CD14-positive monocyte (primary cell): ENCODE measurements around the gene OLFML2B. TPM values are rescaled to one million over a fixed set of nuclear protein-coding genes. Genes with fewer than 3 reads are reported as not detected.

ENCODE experiments used
- DNase-seq, 3 donors: peaks; one replicate each; pipeline ENCODE4 v3.0.0-alpha.2; 2011 to 2022
- H2AFZ ChIP-seq: 2 replicates; pipeline ENCODE4 v1.6.0; 2012; ENCODE audit warnings: mild to moderate bottlenecking, low read depth, low read length, inconsistent platforms; ENCODE audit not compliant: insufficient read depth, poor library complexity, severe bottlenecking
- H3K27ac ChIP-seq, 2 donors: 1 replicate in 1 of 2; 2 replicates in 1 of 2; pipeline ENCODE4 v1.5.1; 2012 to 2013; ENCODE audit warnings: low read length in 2 of 2, control low read depth in 1 of 2, inconsistent platforms in 1 of 2, low read depth in 1 of 2, mild to moderate bottlenecking in 1 of 2
- H3K27me3 ChIP-seq, 2 donors: one replicate each; pipeline versions ENCODE4 v1.6.0 to v1.6.1; 2011 to 2013; ENCODE audit warnings: low read length in 2 of 2; ENCODE audit not compliant: control insufficient read depth in 2 of 2, insufficient read depth in 2 of 2
- H3K36me3 ChIP-seq, 2 donors: replicated peaks in 1 of 2; 1 replicate in 1 of 2; 2 replicates in 1 of 2; pipeline versions ENCODE4 v1.5.1 to v1.6.1; 2012 to 2013; ENCODE audit warnings: low read length in 2 of 2, control low read depth in 1 of 2, inconsistent platforms in 1 of 2, mild to moderate bottlenecking in 1 of 2; ENCODE audit not compliant: insufficient read depth in 2 of 2, control insufficient read depth in 1 of 2
- H3K4me1 ChIP-seq, 2 donors: 1 replicate in 1 of 2; 2 replicates in 1 of 2; pipeline versions ENCODE4 v1.5.1 to v1.6.1; 2012 to 2013; ENCODE audit warnings: low read length in 2 of 2, control low read depth in 1 of 2, inconsistent platforms in 1 of 2, mild to moderate bottlenecking in 1 of 2, moderate library complexity in 1 of 2; ENCODE audit not compliant: insufficient read depth in 2 of 2, control insufficient read depth in 1 of 2
- H3K4me2 ChIP-seq: replicated peaks from 2 replicates; pipeline ENCODE3; 2012; ENCODE audit warnings: low read length, moderate library complexity, mild to moderate bottlenecking; ENCODE audit not compliant: poor library complexity, severe bottlenecking; ENCODE audit errors: extremely low read depth
- H3K4me3 ChIP-seq, 3 experiments: fragments of 200-600 bp in 1 of 3; sonication (generic) in 1 of 3; replicated peaks in 1 of 3; 1 replicate in 2 of 3; 2 replicates in 1 of 3; pipeline ENCODE4 v1.5.1; 2011 to 2013; ENCODE audit warnings: low read length in 3 of 3, mild to moderate bottlenecking in 3 of 3, control low read depth in 2 of 3, low read depth in 2 of 3, inconsistent platforms in 1 of 3, moderate library complexity in 1 of 3
- H3K79me2 ChIP-seq: 2 replicates; pipeline ENCODE4 v1.6.0; 2012; ENCODE audit warnings: mild to moderate bottlenecking, control low read depth, inconsistent platforms, low read length, moderate library complexity; ENCODE audit not compliant: insufficient read depth
- H3K9ac ChIP-seq: 2 replicates; pipeline ENCODE4 v1.6.0; 2017; ENCODE audit warnings: low read length, mild to moderate bottlenecking; ENCODE audit not compliant: insufficient read depth, poor library complexity, severe bottlenecking
- H3K9me3 ChIP-seq, 2 donors: replicated peaks in 1 of 2; 1 replicate in 1 of 2; 2 replicates in 1 of 2; pipeline versions ENCODE4 v1.5.1 to v1.6.1; 2012 to 2013; ENCODE audit warnings: low read length in 2 of 2, control low read depth in 1 of 2; ENCODE audit not compliant: control insufficient read depth in 1 of 2, insufficient read depth in 1 of 2
- H4K20me1 ChIP-seq: 2 replicates; pipeline ENCODE4 v1.6.0; 2012; ENCODE audit warnings: mild to moderate bottlenecking, low read length, control low read depth, moderate library complexity; ENCODE audit not compliant: insufficient read depth
- H3K27ac Mint-ChIP-seq, 7 donors: one replicate each; pipeline ENCODE4 v1.8.0; 2020; ENCODE audit warnings: mild to moderate bottlenecking in 7 of 7, mixed read lengths in 7 of 7, moderate library complexity in 6 of 7, inconsistent platforms in 2 of 7
- H3K27me3 Mint-ChIP-seq, 3 donors: one replicate each; pipeline ENCODE4 v1.8.0; 2021 to 2022; ENCODE audit warnings: low read depth in 3 of 3, mild to moderate bottlenecking in 3 of 3, mixed read lengths in 3 of 3, moderate library complexity in 3 of 3, inconsistent platforms in 1 of 3
- H3K36me3 Mint-ChIP-seq, 2 donors: one replicate each; pipeline ENCODE4 v1.8.0; 2020; ENCODE audit warnings: mixed read lengths in 2 of 2, inconsistent platforms in 1 of 2, mild to moderate bottlenecking in 1 of 2
- H3K4me1 Mint-ChIP-seq: one replicate; pipeline ENCODE4 v1.8.0; 2020; ENCODE audit warnings: mild to moderate bottlenecking, mixed read lengths
- H3K4me3 Mint-ChIP-seq, 2 donors: one replicate each; pipeline ENCODE4 v1.8.0; 2020; ENCODE audit warnings: mild to moderate bottlenecking in 2 of 2, mixed read lengths in 2 of 2, moderate library complexity in 1 of 2
- H3K9me3 Mint-ChIP-seq, 7 donors: one replicate each; pipeline ENCODE4 v1.8.0; 2020 to 2022; ENCODE audit warnings: mixed read lengths in 7 of 7, mild to moderate bottlenecking in 6 of 7, moderate library complexity in 6 of 7, inconsistent platforms in 2 of 7
- WGBS: methylation state at CpG from one replicate; pipeline ENCODE4 v1.1.5; 2013; ENCODE audit warnings: missing lambda C conversion rate; ENCODE audit not compliant: insufficient coverage; 5-methylcytosine and 5-hydroxymethylcytosine counted together
- intact Hi-C, 2 donors: fragments of 100-400 bp; cut with micrococcal nuclease; formaldehyde crosslinking; loops; one replicate each; pipeline versions ENCODE4 v1.15.0 to v1.15.1; 2023
- polyA plus RNA-seq, 3 donors: library from polyadenylated mRNA; depleted of rRNA in 1 of 3; unstranded in 2 of 3; stranded (reverse) in 1 of 3; fragments of 300-500 nt in 2 of 3; fragments of >200 nt in 1 of 3; fragmentation: Illumina TruSeq in 2 of 3; gene quantifications; 1 replicate in 2 of 3; 2 replicates in 1 of 3; pipeline ENCODE4 v1.2.3, GENCODE V29; 2012 to 2021
- TF ChIP-seq, protein P1 (sequence below): fragments of 200-600 bp; IDR thresholded peaks from one replicate; pipeline ENCODE4 v1.8.0; 2022; ENCODE audit warnings: antibody characterized with exemption, mild to moderate bottlenecking

OLFML2B gene
- polyA plus RNA-seq, 3 donors = 0.66 to 1.4 (median 0.95) TPM

DNA sequence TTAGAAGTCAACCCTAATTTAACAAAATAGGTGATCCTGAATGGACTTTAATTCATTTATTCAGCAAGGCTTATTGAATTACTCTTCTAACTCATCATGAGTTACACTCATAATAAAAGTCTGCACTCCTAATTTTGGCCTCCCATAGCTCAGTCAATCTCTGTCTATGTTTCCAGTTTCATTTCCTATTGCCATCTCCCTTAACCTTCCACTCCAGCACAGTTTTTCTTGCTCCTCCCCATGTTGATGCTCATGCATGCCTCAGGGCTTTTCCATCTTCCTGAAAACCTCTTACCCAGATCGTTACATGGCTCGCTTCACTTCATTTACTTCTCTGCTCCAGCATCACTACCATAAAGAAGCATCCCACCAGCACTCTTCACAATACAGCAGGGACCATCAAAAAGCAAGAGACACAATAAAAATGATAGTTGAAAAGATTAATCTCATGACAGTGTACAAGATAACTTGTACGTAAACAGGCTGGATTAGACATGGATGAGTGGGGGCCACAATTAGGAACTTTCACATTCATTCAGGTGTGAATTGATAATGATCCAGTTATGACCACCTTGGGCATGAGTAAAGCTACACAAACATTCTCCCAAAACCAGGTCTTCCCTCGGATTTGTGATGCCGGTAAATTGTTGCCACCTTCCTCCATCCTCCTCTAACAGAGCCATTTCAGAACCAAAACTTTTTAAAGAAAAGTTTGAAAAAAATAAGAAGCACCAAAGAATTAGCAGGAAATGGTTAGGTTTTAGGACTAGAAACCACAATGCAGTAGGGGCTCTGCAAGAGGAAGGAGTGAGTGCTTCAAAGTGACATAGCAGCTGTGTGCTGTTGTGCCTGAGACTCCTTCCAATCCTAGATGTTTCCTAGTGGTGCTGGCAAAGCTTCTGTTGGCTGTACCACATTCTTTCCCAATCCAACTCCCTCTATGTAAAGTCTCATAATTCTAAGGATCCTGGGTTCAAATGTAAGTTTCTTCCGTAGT is 89.8 kb downstream of the OLFML2B start:
- no peak overlapping the region for H3K4me3 Mint-ChIP-seq
- Histone ChIP-seq H3K79me2 (no peaks in the 10 kb centered on the region), H2AFZ (no peak overlapping the region), H4K20me1 (peaks cover 7% of the 10 kb centered on the region), H3K36me3 (peaks cover 15 to 43% of the 10 kb centered on the region in 2 donors), H3K4me3 (no peak overlapping the region), H3K9me3 (no peaks in the 10 kb centered on the region), H3K27me3 (no peaks in the 10 kb centered on the region), H3K9ac (no peak overlapping the region), H3K27ac (no peak overlapping the region), H3K4me1 (peaks cover 5 to 7% of the 10 kb centered on the region in 2 donors), H3K4me2 (no peak overlapping the region)
- no peaks in the 10 kb centered on the region for H3K27me3 Mint-ChIP-seq
- peaks cover 16 to 27% of the 10 kb centered on the region in 2 donors for H3K36me3 Mint-ChIP-seq
- no peak for DNase-seq
- TF ChIP-seq, protein P1, sequence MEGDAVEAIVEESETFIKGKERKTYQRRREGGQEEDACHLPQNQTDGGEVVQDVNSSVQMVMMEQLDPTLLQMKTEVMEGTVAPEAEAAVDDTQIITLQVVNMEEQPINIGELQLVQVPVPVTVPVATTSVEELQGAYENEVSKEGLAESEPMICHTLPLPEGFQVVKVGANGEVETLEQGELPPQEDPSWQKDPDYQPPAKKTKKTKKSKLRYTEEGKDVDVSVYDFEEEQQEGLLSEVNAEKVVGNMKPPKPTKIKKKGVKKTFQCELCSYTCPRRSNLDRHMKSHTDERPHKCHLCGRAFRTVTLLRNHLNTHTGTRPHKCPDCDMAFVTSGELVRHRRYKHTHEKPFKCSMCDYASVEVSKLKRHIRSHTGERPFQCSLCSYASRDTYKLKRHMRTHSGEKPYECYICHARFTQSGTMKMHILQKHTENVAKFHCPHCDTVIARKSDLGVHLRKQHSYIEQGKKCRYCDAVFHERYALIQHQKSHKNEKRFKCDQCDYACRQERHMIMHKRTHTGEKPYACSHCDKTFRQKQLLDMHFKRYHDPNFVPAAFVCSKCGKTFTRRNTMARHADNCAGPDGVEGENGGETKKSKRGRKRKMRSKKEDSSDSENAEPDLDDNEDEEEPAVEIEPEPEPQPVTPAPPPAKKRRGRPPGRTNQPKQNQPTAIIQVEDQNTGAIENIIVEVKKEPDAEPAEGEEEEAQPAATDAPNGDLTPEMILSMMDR = no peak
- H3K27ac Mint-ChIP-seq = peak overlapping the region in 1 of 7 donors; percentile 6
- intact Hi-C loops = no loop called here
- H3K4me1 Mint-ChIP-seq = peaks cover 14% of the 10 kb centered on the region
- 40% methylated on average over 1 of the region's 6 CpGs for WGBS
- H3K9me3 Mint-ChIP-seq = no peaks in the 10 kb centered on the region

Other genes starting within 250 kb of the OLFML2B start
- under 1 TPM in 1 of 3 donors, not detected in 2; 0.12 TPM for gene NOS1AP, start 45.8 kb upstream of the OLFML2B start, polyA plus RNA-seq